ENCODE measurements around the gene COL6A1. TPM values are rescaled to one million over a fixed set of nuclear protein-coding genes. Genes with fewer than 3 reads are reported as not detected.
"Not testable (repeated sequence)": the region's sequence is repeated elsewhere in the genome, so short reads cannot be mapped to it uniquely, and the experiment has no call there.

The COL6A1 gene
- total and polyA plus RNA-seq, 2 experiments from 2014 or later, result 245 to 605 TPM

GRCh38 chr21:45947716-45948255 lies 33.8 kb upstream of the COL6A1 start:
- TF ChIP-seq CTCF (IDR thresholded peaks at IDR 0.05; ENCODE audit: low read depth, low read length), result no peak
- no peaks in the 10 kb centered on the region for H3K27me3 ChIP-seq
- no peaks in the 10 kb centered on the region for H3K36me3 ChIP-seq
- H3K9me3 ChIP-seq (ENCODE audit: low read depth), result no peaks in the 10 kb centered on the region
- peaks cover under 1% of the 10 kb centered on the region for H3K4me1 ChIP-seq (ENCODE audit: low read depth)
- no peak overlapping the region for H3K4me3 ChIP-seq
- no peak for DNase-seq (ENCODE audit: low read depth in 1 of 2, low spot score in 1 of 2)
- no peak overlapping the region for H3K27ac ChIP-seq

- TF ChIP-seq CTCF (IDR thresholded peaks at IDR 0.05; ENCODE audit: low read depth, low read length), result no peak
- H3K27me3 ChIP-seq, result no peaks in the 10 kb centered on the region
- peaks cover 10% of the 10 kb centered on the region for H3K4me1 ChIP-seq (ENCODE audit: low read depth)
Observed at GRCh38 chr21:45948576-45949141, 32.9 kb upstream of the COL6A1 start.

GRCh38 chr21:45949928-45950739 lies 31.4 kb upstream of the COL6A1 start:
- peaks cover 12% of the 10 kb centered on the region for H3K4me1 ChIP-seq (ENCODE audit: low read depth)
- no peak overlapping the region for H3K27ac ChIP-seq
- DNase-seq (ENCODE audit: low read depth in 1 of 2, low spot score in 1 of 2), result no peak
- H3K36me3 ChIP-seq, result no peaks in the 10 kb centered on the region
- H3K4me3 ChIP-seq, result no peak overlapping the region
- no peaks in the 10 kb centered on the region for H3K27me3 ChIP-seq
- no peaks in the 10 kb centered on the region for H3K9me3 ChIP-seq (ENCODE audit: low read depth)
- TF ChIP-seq CTCF (IDR thresholded peaks at IDR 0.05; ENCODE audit: low read depth, low read length), result no peak

More at GRCh38 chr21:45948576-45949141, 32.9 kb upstream of the COL6A1 start:
- no peak for DNase-seq (ENCODE audit: low read depth in 1 of 2, low spot score in 1 of 2)
- no peak overlapping the region for H3K27ac ChIP-seq
- H3K4me3 ChIP-seq, result no peak overlapping the region
- no peaks in the 10 kb centered on the region for H3K36me3 ChIP-seq
- no peaks in the 10 kb centered on the region for H3K9me3 ChIP-seq (ENCODE audit: low read depth)

GRCh38 chr21:45950740-45951515 lies 30.6 kb upstream of the COL6A1 start:
- H3K4me1 ChIP-seq (ENCODE audit: low read depth), result peaks cover 12% of the 10 kb centered on the region
- H3K36me3 ChIP-seq, result no peaks in the 10 kb centered on the region
- no peak overlapping the region for H3K27ac ChIP-seq
- peak in 1 of 2 donors; percentile 81 for DNase-seq (ENCODE audit: low read depth in 1 of 2, low spot score in 1 of 2)
- no peak for TF ChIP-seq CTCF (IDR thresholded peaks at IDR 0.05; ENCODE audit: low read depth, low read length)
- no peaks in the 10 kb centered on the region for H3K9me3 ChIP-seq (ENCODE audit: low read depth)
- H3K27me3 ChIP-seq, result no peaks in the 10 kb centered on the region
- H3K4me3 ChIP-seq, result no peak overlapping the region

GRCh38 chr21:45951676-45952075 lies 29.9 kb upstream of the COL6A1 start:
- no peaks in the 10 kb centered on the region for H3K36me3 ChIP-seq
- no peak overlapping the region for H3K4me3 ChIP-seq
- DNase-seq (ENCODE audit: low read depth in 1 of 2, low spot score in 1 of 2), result no peak
- H3K27me3 ChIP-seq, result no peaks in the 10 kb centered on the region
- no peak for TF ChIP-seq CTCF (IDR thresholded peaks at IDR 0.05; ENCODE audit: low read depth, low read length)
- no peak overlapping the region for H3K27ac ChIP-seq
- no peaks in the 10 kb centered on the region for H3K9me3 ChIP-seq (ENCODE audit: low read depth)
- H3K4me1 ChIP-seq (ENCODE audit: low read depth), result peaks cover 12% of the 10 kb centered on the region

GRCh38 chr21:45952527-45952926 lies 29.0 kb upstream of the COL6A1 start:
- DNase-seq (ENCODE audit: low read depth in 1 of 2, low spot score in 1 of 2); H3K4me3 ChIP-seq; H3K9me3 ChIP-seq (ENCODE audit: low read depth); H3K27me3 ChIP-seq; H3K36me3 ChIP-seq: not testable (repeated sequence)
- Histone ChIP-seq H3K27ac (peak overlapping the region; percentile 96), H3K4me1 (ENCODE audit: low read depth) (peaks cover 12% of the 10 kb centered on the region)

Data from cardiac muscle cell (in vitro differentiated cells and primary cell).